ENCODE measurements around the gene CIAO3.

CIAO3 gene

DNA sequence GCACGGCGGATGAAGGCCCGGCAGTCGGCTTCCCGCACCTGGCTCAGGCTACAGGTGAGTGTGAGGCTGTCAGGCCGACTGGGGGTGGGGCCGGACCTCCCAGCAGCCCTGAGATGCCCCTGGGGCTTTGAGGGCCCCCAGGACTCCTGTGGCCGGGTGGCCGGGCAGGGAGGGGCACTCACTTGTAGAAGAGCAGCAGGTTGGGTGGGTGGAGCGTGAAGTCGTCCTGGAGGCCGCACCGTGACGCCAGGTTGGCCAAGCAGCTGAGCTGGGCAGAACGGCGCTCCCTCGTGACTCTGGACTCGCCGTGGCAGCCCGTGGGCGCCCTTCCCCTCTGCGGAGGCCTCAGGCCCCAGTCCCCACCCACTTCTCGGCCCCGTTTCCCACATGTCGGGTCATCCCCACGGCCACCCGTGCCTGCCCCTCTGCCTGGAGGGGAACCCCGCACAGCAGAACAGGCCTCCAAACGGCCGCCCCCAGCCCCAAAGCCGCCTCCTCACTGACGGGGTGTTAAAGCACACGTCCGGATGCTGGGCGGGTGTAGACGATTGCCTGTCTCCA, 34.5 kb upstream of the CIAO3 start:
- DNase-seq, result no peak

DNA sequence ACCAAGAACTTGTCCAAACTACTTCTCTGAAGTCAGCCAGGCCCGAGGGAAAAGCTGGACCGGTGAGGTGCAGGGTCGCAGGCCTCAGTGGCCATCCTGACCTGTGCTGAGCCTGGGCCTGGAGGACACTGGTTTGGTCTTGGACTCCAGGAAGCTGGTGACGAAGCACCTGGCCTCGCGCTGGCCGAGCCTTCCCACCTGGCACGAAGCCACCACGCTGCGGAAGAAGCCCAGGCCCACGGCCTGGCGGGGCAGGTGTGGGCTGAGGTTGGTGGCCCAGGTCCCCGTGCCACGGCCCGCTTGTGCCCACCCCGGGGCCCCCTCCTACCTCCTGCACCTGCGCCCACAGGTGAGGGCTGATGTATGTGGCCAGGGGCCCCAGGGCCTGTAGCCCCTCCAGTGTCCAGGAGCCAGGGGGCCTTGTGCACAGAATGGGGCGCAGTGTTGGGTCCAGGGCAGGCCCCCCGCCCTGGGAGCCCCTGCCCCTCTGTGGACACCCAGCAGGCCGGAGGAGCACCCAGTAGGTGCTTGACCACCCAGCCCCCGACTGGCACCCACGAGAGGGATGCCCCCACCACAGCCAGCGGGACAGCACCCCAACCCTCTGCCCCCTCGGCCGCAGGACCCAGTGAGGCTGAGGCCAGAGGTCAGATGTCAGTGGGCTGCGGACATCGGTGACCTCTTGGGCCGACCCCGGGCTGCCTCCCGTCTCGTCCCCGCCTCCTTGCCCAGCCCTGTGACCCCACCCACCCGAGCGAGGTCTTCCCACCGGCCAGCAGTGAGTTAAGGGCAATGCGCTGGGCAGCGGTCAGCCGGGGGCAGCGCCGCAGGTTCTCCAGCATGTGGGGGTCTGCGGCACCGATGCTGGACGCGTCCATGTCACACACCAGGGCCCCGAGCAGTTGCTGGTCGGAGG, 33.5 kb upstream of the CIAO3 start:
- DNase-seq, result no peak

DNA sequence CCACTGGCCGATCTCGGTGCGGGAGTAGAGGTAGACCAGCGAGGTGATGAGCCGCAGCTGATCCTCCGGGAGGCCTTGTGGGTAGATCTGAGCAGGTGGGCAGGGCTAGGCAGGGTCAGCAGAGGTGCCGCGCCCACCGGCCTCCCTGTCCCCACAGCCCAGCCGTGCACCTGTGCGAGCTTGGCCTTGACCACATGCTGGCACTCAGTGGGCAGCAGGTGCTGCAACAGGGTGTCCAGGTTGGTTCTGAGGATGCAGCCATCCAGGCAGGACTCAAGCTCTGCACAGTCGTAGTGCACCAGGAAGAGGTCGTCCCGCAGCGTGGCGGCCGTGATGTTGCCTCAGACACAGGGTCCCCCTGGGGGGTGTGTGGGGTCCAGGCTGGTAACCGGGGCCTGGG, 32.2 kb upstream of the CIAO3 start:
- DNase-seq, result no peak

DNA sequence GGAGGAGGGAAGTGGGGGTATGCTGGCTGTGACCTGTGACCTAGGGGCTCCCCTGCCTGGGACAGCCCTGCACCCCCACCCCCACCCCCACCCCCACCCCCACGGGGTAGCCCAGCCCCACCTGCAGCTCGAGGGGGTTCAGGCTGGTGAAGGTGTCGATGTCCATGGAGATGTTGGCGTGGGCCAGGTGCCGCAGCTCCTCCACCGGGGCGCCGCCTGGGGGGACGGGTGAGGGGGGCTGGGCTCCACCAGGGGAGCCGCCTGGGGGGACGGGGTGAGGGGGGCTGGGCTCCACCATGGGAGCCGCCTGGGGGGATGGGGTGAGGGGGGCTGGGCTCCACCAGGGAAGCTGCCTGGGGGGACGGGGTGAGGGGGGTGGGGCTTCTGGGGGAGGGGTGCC, 29.6 kb upstream of the CIAO3 start:
- no peak for DNase-seq

DNA sequence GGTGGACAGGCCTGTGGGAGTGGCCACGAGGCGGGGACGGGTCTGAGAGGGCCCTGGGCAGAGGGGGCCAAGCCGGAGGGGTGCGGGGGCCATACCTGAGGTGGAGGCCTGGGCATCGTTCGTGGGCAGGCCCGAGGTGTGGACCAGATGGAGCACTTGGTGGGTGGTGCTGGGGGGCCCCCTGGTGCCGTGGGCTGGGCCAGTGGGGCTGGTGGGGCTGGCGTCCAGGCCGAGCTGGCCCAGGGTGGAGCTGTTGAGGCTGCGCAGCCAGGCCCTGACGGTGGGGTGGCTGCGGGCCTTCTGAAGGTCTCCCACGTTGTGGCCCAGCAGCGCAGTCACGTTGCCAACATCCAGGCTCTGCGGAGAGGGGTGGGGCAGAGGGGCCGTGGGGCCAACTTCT, 29.1 kb upstream of the CIAO3 start:
- DNase-seq, result no peak

DNA sequence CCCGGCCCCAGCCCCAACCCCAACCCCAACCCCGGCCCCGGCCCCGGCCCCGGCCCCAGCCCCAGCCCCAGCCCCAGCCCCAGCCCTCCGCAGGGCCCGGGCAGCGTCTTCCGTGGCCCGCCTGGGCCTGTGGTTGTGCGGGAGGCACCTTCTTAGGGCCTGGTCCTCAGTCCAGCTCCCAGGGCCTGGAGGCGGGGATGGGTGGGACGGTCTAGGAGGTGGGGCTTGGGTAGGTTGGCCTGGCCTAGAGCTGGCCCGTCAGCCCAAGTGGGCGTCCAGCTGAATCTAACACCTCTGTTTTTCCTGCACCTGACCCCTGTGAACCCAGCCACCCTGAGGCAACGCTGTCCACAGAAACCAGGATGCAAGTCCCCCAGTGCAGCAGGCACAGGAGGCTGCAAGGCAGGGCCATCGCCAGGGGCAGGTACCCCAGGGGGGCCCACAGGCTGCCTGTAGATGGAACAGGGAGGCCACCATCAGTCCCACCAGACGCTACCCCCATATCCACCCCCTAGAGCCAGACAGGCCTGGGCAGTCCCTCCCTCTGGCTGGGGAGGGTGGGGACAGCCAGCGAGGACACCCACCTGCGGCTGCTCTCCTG, 28.5 kb upstream of the CIAO3 start:
- no peak for DNase-seq

DNA sequence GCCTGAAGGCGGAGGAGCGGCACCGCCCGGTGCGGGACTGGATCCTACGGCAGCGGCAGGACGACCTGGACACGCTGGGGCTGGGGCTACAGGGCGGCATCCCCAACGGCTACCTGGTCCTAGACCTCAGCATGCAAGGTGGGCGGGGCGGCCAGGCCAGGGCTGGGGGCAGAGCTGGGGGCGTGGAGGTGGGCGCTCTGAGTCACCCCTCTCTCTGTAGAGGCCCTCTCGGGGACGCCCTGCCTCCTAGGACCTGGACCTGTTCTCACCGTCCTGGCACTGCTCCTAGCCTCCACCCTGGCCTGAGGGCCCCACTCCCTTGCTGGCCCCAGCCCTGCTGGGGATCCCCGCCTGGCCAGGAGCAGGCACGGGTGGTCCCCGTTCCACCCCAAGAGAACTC, 27.6 kb upstream of the CIAO3 start:
- no peak for DNase-seq

DNA sequence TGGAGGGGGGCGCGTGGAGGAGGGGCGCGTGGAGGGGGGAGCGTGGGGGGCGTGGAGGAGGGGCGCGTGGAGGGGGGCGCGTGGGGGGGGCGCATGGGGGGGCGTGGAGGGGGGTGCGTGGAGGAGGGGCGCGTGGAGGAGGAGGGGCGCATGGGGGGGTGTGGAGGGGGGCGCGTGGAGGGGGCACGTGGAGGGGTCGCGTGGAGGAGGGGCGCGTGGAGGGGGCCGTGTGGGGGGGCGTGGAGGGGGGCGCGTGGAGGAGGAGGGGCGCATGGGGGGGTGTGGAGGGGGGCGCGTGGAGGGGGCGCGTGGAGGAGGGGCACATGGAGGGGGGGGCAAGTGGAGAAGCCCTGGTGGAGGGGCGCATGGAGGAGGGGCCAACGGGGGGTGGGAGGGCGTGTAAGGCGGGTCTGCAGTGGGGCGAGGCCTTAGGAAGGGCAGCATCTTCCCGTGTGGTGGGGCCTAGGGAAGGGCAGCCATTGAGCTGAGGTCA, 27.0 kb upstream of the CIAO3 start:
- DNase-seq, result no peak

DNA sequence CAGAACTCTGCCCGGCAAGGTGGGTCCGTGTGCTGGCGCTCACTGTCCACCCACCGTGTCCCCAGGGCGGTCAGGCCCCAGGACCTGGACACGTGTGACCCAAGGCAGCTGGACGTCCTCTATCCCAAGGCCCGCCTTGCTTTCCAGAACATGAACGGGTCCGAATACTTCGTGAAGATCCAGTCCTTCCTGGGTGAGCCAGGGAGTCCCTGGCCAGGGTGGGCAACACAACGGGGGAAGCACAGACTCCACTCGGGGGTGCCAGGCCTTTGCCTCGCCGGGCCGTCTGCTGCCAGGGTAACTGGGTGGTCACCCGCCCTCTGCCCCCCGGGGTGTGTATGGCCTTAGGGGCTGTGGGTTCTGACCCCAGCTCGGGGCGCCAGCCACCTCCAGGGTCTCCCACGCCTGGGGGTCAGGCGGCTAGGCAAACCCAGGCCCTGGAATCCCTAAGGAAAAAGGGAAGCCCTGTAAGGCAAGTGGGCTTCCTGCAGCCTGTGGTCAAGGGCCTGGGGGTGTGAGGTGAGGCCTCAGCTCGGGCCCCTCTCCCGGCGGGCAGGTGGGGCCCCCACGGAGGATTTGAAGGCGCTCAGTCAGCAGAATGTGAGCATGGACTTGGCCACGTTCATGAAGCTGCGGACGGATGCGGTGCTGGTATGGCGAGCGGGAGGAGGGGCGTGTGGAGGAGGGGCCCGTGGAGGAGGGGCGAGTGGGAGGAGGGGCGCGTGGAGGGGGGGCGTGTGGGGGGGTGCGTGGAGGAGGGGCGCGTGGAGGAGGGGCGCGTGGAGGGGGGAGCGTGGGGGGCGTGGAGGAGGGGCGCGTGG, 26.2 kb upstream of the CIAO3 start:
- no peak for DNase-seq

DNA sequence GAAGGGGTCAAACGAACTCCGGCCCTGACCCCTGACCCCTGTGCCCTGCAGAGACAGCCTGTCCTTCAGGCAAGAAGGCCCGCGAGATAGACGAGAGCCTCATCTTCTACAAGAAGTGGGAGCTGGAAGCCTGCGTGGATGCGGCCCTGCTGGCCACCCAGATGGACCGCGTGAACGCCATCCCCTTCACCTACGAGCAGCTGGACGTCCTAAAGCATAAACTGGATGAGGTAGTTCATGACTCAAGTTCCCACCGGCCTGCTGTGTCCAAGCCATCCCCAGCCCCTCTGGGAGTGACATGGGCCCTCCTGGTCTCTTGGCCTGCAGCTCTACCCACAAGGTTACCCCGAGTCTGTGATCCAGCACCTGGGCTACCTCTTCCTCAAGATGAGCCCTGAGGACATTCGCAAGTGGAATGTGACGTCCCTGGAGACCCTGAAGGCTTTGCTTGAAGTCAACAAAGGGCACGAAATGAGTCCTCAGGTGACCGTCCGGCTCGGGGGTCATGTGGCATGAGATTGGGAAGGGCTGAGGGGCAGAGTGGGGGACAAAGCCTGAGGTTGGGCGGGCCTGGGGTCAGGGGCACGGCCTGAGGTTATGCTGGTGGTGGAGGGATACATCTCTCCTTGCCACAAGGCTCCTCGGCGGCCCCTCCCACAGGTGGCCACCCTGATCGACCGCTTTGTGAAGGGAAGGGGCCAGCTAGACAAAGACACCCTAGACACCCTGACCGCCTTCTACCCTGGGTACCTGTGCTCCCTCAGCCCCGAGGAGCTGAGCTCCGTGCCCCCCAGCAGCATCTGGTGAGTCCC, 25.4 kb upstream of the CIAO3 start:
- DNase-seq, result no peak

DNA sequence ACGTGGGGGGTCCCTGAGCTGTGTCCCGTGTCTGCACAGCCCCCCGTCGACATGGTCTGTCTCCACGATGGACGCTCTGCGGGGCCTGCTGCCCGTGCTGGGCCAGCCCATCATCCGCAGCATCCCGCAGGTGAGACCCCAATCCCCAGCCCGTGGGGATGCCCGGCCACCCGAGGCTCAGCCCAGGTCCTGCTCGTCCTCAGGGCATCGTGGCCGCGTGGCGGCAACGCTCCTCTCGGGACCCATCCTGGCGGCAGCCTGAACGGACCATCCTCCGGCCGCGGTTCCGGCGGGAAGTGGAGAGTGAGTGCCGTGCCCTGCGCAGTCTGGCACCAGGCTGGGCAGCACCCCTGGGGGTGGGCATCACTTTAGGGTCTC, 24.7 kb upstream of the CIAO3 start:
- DNase-seq, result no peak

DNA sequence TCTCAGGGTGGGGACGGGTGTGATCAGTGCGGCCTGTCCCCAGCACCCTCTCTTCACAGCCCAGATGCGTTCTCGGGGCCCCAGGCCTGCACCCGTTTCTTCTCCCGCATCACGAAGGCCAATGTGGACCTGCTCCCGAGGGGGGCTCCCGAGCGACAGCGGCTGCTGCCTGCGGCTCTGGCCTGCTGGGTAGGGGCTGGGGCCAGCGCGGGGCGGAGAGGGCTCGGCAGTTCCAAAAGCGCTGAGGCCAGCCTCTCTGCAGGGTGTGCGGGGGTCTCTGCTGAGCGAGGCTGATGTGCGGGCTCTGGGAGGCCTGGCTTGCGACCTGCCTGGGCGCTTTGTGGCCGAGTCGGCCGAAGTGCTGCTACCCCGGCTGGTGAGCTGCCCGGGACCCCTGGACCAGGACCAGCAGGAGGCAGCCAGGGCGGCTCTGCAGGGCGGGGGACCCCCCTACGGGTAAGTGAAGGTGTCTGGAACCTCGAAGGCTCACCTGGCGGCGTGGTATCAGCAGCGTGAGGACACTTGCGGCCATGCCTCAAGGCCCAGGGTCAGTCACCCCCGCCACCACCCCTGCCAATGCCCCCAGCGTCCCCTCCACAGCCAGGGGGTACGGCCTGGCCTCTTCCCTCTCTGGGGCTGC, 24.2 kb upstream of the CIAO3 start:
- no peak for DNase-seq

DNA sequence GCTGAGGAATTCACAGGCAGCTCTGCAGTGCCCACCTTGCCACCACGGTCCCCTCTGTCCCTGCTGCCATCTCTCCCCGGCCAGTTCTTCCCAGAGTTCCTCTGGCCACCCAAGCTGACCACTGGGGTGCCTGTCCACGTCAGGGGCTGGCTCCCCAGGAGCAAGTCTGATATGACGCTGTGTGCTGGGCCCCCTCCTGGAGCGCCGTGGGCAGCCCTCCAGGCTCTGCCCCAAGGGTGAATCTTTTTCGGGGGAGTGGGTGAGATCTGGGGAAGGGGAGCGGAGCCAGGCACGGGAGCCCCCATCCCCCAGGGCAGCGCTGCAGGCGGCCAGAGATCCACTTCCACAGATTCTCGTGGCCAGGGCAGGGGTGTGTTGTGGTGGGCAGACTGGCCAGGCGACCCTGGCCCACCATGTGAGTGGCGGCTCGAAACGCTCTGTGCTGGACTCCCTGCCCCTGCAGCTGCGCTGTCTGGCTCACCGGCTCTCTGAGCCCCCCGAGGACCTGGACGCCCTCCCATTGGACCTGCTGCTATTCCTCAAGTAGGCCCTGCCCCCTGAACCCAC, 23.5 kb upstream of the CIAO3 start:
- DNase-seq, result no peak

DNA sequence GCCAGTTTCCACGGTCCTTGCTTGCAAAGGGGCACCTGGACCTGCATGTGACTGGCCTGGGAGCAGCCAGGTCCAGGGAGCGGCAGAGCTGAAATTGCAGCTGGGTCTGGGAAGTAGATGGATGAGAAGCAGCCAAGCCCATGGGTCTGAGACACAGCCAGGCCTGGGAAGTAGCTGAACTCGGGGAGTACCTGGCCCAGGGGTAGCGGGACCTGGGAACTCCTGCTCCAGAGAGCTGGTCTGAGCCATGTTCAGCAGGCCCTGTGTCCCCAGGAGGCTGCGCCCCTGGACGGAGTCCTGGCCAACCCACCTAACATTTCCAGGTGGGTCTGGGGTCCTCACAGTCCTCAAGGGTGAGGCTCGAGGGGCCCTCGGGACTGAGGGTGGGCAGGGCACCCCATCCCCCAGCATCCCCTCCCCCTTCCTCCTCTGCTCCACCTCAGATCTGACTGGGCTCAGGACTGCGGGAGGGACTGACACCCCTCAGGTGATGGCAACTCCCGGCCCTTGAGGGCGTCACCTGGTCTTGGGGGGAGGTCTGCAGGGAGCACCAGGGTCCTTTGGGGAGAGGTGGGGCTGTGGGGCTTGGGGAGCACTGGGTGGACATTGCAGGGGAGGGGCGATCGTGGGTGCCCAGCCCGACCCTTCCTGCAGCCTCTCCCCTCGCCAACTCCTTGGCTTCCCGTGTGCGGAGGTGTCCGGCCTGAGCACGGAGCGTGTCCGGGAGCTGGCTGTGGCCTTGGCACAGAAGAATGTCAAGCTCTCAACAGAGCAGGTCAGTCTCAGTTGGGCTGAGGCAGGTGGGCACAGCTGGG, 22.8 kb upstream of the CIAO3 start:
- no peak for DNase-seq

DNA sequence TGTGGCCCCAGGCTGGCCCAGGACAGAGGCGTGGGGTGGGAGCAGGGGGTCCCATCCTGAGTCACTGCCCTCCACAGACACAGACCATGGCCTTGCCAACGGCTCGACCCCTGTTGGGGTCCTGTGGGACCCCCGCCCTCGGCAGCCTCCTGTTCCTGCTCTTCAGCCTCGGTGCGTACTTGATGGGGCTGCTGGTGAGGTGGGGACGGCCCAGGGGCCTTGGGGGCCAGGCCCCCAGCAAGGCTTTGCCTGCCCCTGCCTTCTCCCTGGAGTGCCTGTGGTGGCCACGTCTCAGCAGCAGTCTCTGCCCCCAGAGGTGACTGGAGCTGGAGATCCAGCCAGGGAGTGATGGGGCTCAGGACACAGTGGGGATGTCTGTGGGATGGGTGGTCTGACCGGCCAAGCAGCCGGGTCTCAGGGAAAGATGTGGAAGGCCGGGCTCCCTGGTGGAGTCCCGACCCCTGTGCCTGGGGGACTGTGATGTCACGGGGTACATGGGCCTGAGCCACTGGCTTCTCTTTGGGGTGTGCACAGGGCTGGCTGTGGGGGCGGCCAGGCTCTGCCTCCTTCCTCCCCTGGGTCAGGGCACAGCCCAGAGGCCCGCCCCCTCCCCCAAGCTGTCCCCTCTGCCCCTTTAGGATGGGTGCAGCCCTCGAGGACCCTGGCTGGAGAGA, 21.9 kb upstream of the CIAO3 start:
- no peak for DNase-seq

DNA sequence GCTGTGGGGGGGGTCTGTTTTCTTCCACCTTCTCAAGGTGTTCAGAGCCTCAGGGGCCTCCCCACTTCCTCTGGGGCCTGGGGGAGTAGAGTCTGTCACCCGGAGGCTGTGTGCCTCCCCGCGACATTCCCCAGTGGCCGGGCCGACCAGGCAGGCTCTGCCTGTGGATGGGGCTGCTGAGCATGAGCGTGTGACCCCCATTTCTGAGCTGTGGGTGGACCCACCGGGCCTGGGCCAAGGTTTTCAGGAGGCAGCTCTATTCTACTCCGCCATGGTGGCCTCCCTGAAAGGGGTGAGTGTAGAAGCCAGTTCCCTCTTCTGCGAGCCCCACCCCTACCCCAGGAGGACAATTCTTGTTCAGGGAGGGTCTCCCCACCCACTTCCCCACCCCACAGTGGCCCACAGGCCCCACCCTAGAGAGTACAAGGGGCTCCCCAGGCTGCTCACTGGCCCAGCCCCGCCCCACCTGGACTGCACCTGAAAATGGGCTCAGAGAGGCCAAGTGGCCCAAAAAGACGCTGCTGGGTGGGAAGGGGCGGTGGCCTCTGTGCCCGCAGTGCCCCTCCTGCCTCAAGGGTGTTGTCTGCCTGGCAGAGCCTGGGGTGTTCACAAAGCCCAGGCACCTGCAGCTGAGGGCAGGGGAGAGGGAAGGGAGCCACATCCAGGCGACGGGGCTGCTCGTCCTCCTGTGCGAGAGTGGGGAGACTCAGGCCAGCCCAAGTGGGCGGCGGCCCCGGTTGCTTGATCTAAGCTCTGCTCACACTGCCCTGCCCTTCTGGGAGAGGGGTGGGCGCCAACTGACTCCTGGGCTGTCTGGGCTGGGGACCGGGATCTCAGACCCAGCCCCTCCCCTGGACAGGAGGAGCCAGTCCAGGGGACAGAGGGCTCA, 21.1 kb upstream of the CIAO3 start:
- DNase-seq, result no peak

DNA sequence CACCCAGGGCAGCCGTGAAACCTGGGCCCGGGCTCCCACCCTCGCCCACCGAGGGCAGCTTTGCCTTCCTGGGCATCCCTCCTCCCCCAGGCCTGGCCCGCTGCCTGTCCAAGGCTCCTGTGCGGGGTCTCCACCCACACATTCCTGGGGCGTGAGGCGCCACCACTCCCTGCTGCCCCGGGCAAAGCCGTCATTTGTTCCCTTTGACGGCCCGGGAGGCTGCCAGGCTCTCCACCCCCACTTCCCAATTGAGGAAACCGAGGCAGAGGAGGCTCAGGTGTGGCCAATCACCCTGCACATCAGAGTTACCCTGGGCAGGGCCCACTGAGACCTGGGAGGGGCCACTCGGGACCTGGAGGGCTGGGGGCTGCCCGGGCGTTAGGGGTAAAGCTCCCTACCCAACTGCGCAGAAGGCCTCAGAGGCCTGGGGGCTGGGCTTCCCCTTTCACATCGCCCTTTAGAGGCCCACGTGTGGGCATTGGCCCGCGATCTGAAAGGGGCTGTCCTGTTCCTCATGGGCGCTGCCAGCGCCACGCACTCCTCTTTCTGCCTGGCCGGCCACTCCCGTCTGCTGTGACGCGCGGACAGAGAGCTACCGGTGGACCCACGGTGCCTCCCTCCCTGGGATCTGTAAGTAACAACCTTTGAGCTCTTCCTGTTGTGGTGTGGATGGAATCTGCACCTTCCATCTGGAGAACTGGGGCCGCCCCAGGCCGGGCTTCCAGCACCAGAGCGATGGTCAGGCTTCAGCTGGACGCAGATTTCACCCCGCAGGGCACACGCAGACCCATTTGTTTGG, 19.9 kb upstream of the CIAO3 start, which contains the start of gene MSLN:
Gene MSLN (plus strand): TSS at position 190 of the 799 bp plus-strand sequence. CDS start 1,947 bp downstream, outside the sequence.
- DNase-seq, result no peak

DNA sequence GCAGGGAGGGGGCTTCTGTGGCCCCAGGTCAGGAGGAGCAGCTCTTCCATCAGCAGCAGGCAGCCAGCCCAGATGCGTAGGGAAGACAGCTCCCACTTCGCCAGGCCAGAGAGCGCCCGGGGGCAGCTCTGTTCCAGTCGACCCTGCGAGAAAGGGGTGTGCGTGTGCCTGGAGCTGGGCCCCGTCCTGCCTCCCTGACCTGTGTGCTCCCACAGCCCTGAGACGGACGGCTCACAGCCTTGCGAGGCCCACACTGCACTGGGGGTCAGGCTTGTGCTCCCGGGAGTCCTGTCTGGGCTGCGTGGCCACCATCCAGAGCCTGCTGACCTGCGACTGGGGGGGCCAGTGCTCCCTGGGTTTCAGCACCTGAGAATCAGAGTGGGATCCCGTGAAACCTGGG, 19.3 kb upstream of the CIAO3 start:
- DNase-seq, result no peak
